ENCODE measurements around the gene POLR2H.

- TF ChIP-seq, protein P1, sequence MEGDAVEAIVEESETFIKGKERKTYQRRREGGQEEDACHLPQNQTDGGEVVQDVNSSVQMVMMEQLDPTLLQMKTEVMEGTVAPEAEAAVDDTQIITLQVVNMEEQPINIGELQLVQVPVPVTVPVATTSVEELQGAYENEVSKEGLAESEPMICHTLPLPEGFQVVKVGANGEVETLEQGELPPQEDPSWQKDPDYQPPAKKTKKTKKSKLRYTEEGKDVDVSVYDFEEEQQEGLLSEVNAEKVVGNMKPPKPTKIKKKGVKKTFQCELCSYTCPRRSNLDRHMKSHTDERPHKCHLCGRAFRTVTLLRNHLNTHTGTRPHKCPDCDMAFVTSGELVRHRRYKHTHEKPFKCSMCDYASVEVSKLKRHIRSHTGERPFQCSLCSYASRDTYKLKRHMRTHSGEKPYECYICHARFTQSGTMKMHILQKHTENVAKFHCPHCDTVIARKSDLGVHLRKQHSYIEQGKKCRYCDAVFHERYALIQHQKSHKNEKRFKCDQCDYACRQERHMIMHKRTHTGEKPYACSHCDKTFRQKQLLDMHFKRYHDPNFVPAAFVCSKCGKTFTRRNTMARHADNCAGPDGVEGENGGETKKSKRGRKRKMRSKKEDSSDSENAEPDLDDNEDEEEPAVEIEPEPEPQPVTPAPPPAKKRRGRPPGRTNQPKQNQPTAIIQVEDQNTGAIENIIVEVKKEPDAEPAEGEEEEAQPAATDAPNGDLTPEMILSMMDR (IDR thresholded peaks at IDR 0.05): no peak
- TF ChIP-seq POLR2A (IDR thresholded peaks at IDR 0.05) (no peak), EP300 (IDR thresholded peaks at IDR 0.05) (no peak)
Observed at GRCh38 chr3:184382326-184383032, 21.0 kb downstream of the POLR2H start.

All from tibial nerve (tissue), 4 donors.